ENCODE data around the gene CPA5.

Gene CPA5

DNA sequence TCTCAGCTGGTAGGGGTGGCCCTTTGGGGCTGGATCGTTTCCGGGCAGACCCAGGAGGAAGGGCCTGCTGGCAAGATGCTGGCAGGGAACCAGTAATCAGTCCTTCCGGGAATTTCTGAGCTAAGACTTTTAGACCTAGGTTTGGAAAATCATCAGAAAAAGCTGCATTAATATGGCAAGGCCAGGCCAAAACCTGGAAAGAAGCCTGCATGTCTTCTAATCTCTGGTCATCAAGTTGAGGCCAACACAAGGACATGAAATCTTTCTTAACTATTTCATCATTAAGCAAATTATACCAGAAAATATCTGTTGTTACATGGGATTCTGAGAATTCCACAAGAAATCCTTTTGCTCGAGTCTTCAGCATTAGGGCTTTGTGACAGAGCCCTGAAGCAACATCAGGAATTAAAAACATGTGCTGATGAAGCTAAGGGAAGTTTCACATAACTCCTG lies 55.5 kb downstream of the CPA5 start:
- H3K4me3 ChIP-seq (ENCODE audit: low read depth, low read length) = no peak overlapping the region
- TF ChIP-seq, protein P1, sequence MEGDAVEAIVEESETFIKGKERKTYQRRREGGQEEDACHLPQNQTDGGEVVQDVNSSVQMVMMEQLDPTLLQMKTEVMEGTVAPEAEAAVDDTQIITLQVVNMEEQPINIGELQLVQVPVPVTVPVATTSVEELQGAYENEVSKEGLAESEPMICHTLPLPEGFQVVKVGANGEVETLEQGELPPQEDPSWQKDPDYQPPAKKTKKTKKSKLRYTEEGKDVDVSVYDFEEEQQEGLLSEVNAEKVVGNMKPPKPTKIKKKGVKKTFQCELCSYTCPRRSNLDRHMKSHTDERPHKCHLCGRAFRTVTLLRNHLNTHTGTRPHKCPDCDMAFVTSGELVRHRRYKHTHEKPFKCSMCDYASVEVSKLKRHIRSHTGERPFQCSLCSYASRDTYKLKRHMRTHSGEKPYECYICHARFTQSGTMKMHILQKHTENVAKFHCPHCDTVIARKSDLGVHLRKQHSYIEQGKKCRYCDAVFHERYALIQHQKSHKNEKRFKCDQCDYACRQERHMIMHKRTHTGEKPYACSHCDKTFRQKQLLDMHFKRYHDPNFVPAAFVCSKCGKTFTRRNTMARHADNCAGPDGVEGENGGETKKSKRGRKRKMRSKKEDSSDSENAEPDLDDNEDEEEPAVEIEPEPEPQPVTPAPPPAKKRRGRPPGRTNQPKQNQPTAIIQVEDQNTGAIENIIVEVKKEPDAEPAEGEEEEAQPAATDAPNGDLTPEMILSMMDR (IDR thresholded peaks at IDR 0.05; ENCODE audit: low read depth, low read length) = no peak

DNA sequence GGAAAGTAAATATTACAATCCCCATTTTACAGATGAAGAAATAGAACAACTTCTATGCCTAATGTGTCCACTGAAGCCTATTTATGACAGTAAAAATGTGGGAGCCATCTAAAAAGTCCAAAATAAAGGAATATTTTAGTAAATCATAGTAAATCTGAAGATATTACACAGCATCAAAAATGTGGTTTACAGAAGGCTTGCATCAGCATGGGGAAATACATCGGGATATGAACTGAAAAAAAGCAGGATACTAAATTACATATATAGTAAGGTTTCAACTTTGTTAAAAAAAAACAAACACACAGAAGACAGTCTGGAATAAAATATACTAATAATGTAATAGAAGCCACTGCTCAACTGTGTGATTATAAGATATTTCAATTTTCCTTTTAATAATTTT lies 56.5 kb downstream of the CPA5 start:
- TF ChIP-seq, protein P1 (IDR thresholded peaks at IDR 0.05; ENCODE audit: low read depth, low read length) = no peak

DNA sequence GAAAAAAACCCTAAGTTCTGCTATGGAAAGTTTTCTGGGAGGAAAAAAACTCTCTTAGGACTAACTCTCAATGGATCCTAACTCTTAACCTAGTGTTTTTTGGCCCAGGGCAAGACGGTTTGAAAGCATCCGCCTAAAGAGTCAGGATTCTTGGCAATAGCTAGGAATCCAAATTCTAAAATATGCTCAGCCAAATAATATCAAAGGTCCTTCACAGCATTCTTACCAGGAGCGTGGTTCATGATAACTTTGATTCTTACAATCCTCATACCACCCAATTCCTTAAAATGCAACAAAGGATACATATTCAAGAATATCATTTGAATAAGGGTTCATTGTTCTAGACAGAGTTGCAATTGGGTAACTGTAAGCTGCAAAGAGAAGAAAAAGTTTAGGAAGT lies 57.0 kb downstream of the CPA5 start:
- no peak overlapping the region for H3K4me3 ChIP-seq (ENCODE audit: low read depth, low read length)
- TF ChIP-seq, protein P1 (IDR thresholded peaks at IDR 0.05; ENCODE audit: low read depth, low read length) = no peak

More for the DNA sequence above, 56.5 kb downstream of the CPA5 start:
- H3K4me3 ChIP-seq (ENCODE audit: low read depth, low read length) = no peak overlapping the region

DNA sequence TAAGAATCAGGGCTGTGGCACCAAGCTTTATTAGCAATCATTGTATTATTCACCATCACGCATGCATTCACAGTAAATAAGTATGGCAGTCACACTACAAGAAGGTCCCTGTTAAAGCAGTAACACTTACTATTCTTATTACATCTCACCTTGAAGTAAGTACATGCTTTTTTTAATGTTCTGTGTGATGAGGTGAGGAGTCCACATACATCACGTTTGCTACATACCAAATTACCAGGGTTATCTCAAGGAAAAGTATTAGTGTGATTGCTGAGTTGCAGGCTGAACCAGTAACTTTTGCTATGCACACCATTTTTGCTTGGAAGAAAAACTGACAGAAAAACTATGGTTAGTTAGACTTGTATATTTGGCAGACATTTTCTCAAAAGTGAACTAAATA lies 60.4 kb downstream of the CPA5 start:
- H3K4me3 ChIP-seq (ENCODE audit: low read depth, low read length) = no peak overlapping the region
- TF ChIP-seq, protein P1 (IDR thresholded peaks at IDR 0.05; ENCODE audit: low read depth, low read length) = no peak

DNA sequence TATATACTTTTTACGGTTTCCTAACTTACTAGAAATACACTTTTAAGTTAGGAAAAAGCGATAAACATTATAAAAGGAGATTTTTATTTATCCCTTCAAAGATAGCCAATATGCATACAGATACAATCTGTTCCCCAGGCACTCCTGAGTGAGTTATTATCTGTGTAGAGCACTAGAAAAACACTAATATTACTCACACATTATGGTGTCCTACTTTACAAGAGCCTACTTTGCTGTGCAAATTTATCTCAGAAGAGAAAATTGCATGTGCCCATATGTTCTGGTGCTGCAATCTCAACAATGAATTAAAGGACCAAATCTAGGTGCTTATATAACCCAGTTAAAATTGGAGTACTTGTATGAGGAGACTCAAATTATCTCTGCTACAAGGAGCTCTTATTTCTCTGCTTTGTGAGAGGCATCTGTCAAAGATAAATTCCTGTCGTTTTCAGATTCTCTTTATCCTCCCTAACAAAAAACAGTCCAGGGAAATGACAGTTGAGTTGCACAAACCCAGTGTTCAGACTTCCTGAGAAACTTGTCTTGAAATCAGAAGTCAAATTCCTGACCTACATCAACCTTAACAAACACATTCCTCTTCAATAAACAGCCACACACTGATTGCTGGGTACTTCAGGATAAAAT lies 64.6 kb downstream of the CPA5 start:
- TF ChIP-seq, protein P1 (IDR thresholded peaks at IDR 0.05; ENCODE audit: low read depth, low read length) = no peak

DNA sequence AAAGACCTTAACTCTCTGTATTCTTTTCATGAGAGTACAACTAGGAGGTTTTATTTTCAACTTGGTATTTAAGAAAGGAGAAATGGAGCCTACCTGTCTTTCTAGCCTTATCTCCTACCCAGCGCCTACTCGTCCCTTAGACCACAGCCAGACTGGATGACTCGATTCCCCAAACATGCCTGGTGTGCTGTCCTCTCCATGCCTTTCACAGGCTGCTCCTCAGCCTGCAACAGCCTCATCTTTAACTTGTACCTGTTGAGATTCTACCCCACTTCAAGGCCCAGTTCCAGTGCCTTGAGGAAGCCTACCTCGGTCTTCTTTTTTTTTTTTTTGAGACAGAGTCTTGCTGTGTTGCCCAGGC lies 65.1 kb downstream of the CPA5 start:
- TF ChIP-seq, protein P1 (IDR thresholded peaks at IDR 0.05; ENCODE audit: low read depth, low read length) = no peak
- no peak overlapping the region for H3K4me3 ChIP-seq (ENCODE audit: low read depth, low read length)

More for the DNA sequence above, 64.6 kb downstream of the CPA5 start:
- no peak overlapping the region for H3K4me3 ChIP-seq (ENCODE audit: low read depth, low read length)

DNA sequence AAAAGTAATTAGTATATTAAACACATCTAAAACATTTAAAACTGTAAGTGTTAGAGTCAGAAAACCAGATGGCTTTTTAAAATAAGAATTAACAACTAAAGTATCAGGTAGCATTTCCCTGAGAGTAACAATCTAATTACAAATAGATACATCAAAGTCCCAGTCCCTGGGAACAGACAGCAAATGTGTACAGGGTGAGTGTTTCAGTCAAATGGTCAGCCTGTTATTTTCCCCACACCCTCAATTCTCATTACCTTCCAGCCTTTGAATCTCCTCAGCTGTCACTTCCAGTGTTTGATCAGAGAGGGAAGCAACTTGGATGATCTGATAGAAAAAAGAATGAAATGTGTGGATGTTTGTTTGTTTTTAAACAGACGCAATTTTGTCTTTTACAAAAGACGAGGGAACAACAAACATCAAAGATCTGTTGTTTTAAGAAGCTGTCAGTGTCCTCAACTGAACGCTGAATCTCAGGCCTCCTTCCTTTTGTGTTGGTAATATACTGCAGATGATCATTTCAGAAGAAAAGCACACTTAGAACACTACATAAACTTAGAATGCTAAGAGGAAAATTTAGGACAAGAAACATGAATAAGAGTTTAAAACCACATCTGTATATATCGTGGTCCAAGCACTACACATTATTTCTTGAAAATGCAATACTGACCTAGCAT lies 66.4 kb downstream of the CPA5 start:
- TF ChIP-seq, protein P1 (IDR thresholded peaks at IDR 0.05; ENCODE audit: low read depth, low read length) = no peak
- no peak overlapping the region for H3K4me3 ChIP-seq (ENCODE audit: low read depth, low read length)

All from WI38 (cell line).